Osteoblast (primary cell): ENCODE data around the gene SNX22. TPM values are rescaled to one million over a fixed set of nuclear protein-coding genes. Genes with fewer than 3 reads are reported as not detected.
"Not testable (repeated sequence)": the region's sequence is repeated elsewhere in the genome, so short reads cannot be mapped to it uniquely, and the experiment has no call there.

Experiments
- DNase-seq: peaks from one replicate; pipeline ENCODE4 v3.0.0; 2011; ENCODE audit warnings: low spot score, mixed read lengths; ENCODE audit not compliant: insufficient read length; ENCODE audit errors: missing footprints
- H2AFZ ChIP-seq: 2 replicates; pipeline ENCODE4 v1.6.0; 2011; ENCODE audit warnings: mild to moderate bottlenecking, low read length
- H3K27ac ChIP-seq: 2 replicates; pipeline ENCODE4 v1.5.1; 2011; ENCODE audit warnings: mild to moderate bottlenecking, low read depth, low read length, moderate library complexity
- H3K27me3 ChIP-seq: 2 replicates; pipeline ENCODE4 v1.6.0; 2012; ENCODE audit warnings: mild to moderate bottlenecking, control low read depth, inconsistent platforms, low read length, moderate library complexity; ENCODE audit not compliant: insufficient read depth
- H3K36me3 ChIP-seq: 2 replicates; pipeline ENCODE4 v1.5.1; 2011; ENCODE audit warnings: mild to moderate bottlenecking, low read length, control low read depth, moderate library complexity; ENCODE audit not compliant: insufficient read depth
- H3K4me1 ChIP-seq: 2 replicates; pipeline ENCODE4 v1.5.1; 2011; ENCODE audit warnings: mild to moderate bottlenecking, low read length, control low read depth, moderate library complexity; ENCODE audit not compliant: insufficient read depth
- H3K4me2 ChIP-seq: 2 replicates; pipeline ENCODE4 v1.6.0; 2011; ENCODE audit warnings: mild to moderate bottlenecking, low read length; ENCODE audit not compliant: insufficient read depth
- H3K4me3 ChIP-seq: fragments of 200-600 bp; sonication (generic); 3 replicates; pipeline ENCODE4 v1.5.1; 2012; ENCODE audit warnings: mild to moderate bottlenecking, low read length, inconsistent platforms; ENCODE audit not compliant: insufficient read depth
- H3K79me2 ChIP-seq: 2 replicates; pipeline ENCODE4 v1.6.0; 2012; ENCODE audit warnings: mild to moderate bottlenecking, low read length, control low read depth, inconsistent platforms; ENCODE audit not compliant: insufficient read depth
- H3K9me3 ChIP-seq: 2 replicates; pipeline ENCODE4 v1.5.1; 2011; ENCODE audit warnings: low read depth, low read length, control low read depth
- H4K20me1 ChIP-seq: 2 replicates; pipeline ENCODE4 v1.6.0; 2012; ENCODE audit warnings: mild to moderate bottlenecking, low read length, control low read depth; ENCODE audit not compliant: insufficient read depth
- total RNA-seq: library from RNA; depleted of rRNA; stranded (reverse); fragments of >200 nt; gene quantifications from 2 replicates; pipeline ENCODE4 v1.2.3, GENCODE V29; 2012
- TF ChIP-seq, protein P1 (sequence below): IDR thresholded peaks from 2 replicates; pipeline ENCODE4 v1.5.1; 2011; ENCODE audit warnings: mild to moderate bottlenecking, low read depth, low read length, moderate library complexity; ENCODE audit errors: extremely low read depth

Gene SNX22
- total RNA-seq, 1 donor, result under 0.01 TPM

DNA sequence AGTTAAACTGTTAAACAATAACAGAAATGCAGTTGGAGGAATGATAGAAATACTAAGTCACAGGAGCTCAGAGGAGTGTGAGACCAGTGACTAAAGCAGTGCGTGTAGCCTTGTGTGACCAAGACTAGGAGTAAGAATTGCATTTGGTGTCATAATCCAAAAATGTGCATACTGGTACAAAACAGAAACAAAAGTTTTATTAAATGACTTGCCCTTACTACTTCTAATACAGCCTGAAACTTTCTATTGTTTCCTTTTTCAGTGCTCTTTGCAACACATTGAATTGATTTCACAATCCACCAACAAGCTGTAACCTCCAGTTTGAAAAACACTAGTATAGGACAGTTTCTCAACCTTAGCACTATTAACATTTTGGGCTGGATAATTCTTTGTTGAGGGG lies 38.6 kb upstream of the SNX22 start:
- TF ChIP-seq, protein P1, sequence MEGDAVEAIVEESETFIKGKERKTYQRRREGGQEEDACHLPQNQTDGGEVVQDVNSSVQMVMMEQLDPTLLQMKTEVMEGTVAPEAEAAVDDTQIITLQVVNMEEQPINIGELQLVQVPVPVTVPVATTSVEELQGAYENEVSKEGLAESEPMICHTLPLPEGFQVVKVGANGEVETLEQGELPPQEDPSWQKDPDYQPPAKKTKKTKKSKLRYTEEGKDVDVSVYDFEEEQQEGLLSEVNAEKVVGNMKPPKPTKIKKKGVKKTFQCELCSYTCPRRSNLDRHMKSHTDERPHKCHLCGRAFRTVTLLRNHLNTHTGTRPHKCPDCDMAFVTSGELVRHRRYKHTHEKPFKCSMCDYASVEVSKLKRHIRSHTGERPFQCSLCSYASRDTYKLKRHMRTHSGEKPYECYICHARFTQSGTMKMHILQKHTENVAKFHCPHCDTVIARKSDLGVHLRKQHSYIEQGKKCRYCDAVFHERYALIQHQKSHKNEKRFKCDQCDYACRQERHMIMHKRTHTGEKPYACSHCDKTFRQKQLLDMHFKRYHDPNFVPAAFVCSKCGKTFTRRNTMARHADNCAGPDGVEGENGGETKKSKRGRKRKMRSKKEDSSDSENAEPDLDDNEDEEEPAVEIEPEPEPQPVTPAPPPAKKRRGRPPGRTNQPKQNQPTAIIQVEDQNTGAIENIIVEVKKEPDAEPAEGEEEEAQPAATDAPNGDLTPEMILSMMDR, result no peak
- H3K4me2 ChIP-seq, result no peak overlapping the region
- peaks cover 57% of the 10 kb centered on the region for H3K79me2 ChIP-seq

DNA sequence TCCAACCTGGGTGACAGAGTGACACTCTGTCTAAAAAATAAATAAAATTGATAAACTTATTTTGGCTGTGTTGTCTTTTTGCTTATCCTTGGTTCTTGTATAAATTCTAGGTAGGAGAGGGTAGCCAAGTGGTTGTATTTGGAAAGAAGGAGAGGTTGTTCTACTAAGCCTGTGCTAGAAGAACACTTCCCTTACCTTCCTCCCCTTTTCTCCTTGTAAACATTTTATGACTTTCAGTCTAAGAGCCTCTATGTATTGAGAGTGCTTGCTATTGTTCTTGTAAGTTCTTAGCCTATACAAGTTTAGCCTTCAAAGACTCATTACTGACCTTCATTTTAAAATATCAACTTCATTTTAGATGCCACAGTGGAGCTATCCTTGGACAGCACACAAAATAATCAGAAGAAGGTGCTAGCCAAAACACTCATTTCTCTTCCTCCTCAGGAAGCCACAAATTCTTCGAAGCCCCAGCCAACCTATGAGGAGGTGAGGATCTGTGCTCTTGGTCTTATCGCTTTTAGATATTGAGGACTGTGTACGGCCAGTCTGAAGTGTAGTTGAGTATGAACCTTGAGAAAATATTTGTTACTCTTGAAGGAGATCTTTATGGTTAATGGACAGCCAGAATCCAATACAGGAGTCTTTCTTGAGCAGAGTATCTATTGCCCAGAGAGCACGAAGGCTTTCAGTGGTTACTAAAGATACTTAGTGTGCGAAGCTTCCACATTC lies 33.6 kb upstream of the SNX22 start:
- Histone ChIP-seq H3K36me3 (peaks cover 74% of the 10 kb centered on the region), H3K27me3 (no peaks in the 10 kb centered on the region), H3K79me2 (peaks cover 13% of the 10 kb centered on the region), H3K4me3 (no peak overlapping the region), H3K27ac (no peak overlapping the region), H4K20me1 (no peaks in the 10 kb centered on the region), H3K9me3 (no peaks in the 10 kb centered on the region), H3K4me2 (no peak overlapping the region), H2AFZ (no peak overlapping the region), H3K4me1 (peaks cover 4% of the 10 kb centered on the region)
- TF ChIP-seq, protein P1, result no peak
- DNase-seq, result no peak

More for the DNA sequence above, 38.6 kb upstream of the SNX22 start:
- H3K9me3 ChIP-seq, result no peaks in the 10 kb centered on the region
- H3K4me3 ChIP-seq, result no peak overlapping the region
- H2AFZ ChIP-seq, result no peak overlapping the region
- no peaks in the 10 kb centered on the region for H3K27me3 ChIP-seq
- H3K27ac ChIP-seq, result peak overlapping the region; percentile 42
- H4K20me1 ChIP-seq, result peaks cover 25% of the 10 kb centered on the region
- H3K36me3 ChIP-seq, result peaks cover 28% of the 10 kb centered on the region
- H3K4me1 ChIP-seq, result peaks cover 14% of the 10 kb centered on the region
- DNase-seq, result no peak

DNA sequence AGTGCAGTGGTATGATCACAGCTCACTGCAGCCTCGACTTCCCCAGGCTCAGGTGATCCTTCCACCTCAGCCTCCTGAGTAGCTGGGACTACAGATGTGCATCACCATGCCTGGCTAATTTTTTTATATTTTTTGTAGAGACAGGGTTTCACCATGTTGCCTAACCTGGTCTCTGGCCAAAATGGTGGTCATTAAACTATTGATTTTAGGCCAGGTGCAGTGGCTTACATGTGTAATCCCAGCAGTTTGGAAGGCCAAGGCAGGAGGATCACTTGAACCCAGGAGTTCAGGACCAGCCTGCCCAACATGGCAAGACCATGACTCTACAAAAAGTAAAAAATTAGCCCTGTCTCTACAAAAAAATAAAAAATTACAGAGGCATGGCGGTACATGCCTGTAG lies 31.2 kb upstream of the SNX22 start:
- H3K4me1 ChIP-seq, DNase-seq, H3K4me3 ChIP-seq, H3K27ac ChIP-seq, H3K9me3 ChIP-seq, H3K4me2 ChIP-seq, H4K20me1 ChIP-seq, H3K79me2 ChIP-seq, H2AFZ ChIP-seq, H3K27me3 ChIP-seq: not testable (repeated sequence)
- H3K36me3 ChIP-seq, result peaks cover 64% of the 10 kb centered on the region

DNA sequence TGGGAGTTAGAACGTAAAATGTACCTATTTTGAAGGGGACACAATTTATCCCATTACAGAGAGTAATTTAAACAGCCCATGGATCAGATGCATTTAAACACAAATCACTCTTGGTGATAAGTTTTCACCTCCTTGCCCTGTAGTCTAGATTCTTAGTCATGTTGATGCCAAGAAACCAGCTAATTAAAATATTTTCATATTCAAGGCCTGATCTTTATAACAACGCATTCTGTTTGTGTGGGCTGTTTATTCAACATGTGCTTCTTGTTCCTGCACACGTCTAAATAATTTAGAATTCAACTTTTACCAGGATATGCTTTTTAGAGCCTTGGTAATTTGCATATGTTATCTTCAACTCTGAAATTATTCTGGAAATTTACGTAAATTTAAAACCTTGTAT lies 29.9 kb upstream of the SNX22 start:
- no peak overlapping the region for H2AFZ ChIP-seq
- H3K27ac ChIP-seq, result no peak overlapping the region
- H3K9me3 ChIP-seq, result no peaks in the 10 kb centered on the region
- peak; percentile 15 for DNase-seq
- no peaks in the 10 kb centered on the region for H4K20me1 ChIP-seq
- H3K27me3 ChIP-seq, result no peaks in the 10 kb centered on the region
- H3K79me2 ChIP-seq, result no peaks in the 10 kb centered on the region
- no peaks in the 10 kb centered on the region for H3K4me1 ChIP-seq
- no peak overlapping the region for H3K4me2 ChIP-seq
- TF ChIP-seq, protein P1, result no peak
- peaks cover 71% of the 10 kb centered on the region for H3K36me3 ChIP-seq
- H3K4me3 ChIP-seq, result no peak overlapping the region
